GM23338 (cell line): ENCODE data around the gene RPL28. TPM values are rescaled to one million over a fixed set of nuclear protein-coding genes. Genes with fewer than 3 reads are reported as not detected.

ENCODE experiments used
- ATAC-seq: fragments of 200-7000 bp; cut with Tn5 transposase; 3 replicates; pipeline ENCODE4 v1.9.1; 2020
- DNase-seq: peaks from one replicate; pipeline ENCODE4 v3.0.0-alpha.2; 2015; ENCODE audit warnings: low spot score
- H2AFZ ChIP-seq: fragments of 200-600 bp; sonication (generic); 2 replicates; pipeline ENCODE4 v1.8.0; 2016; ENCODE audit warnings: antibody characterized with exemption, mild to moderate bottlenecking, moderate library complexity
- H3F3A ChIP-seq: fragments of 200-600 bp; sonication (generic); replicated peaks from 2 replicates; pipeline ENCODE4 v1.8.0; 2017; ENCODE audit warnings: antibody characterized with exemption, mixed run types, low read depth
- H3K27ac ChIP-seq: fragments of 200-600 bp; sonication (generic); 2 replicates; pipeline ENCODE4 v1.6.1; 2016; ENCODE audit warnings: low read depth
- H3K27me3 ChIP-seq: fragments of 200-600 bp; sonication (generic); 2 replicates; pipeline ENCODE4 v1.8.0; 2016; ENCODE audit warnings: mild to moderate bottlenecking, mixed run types, moderate library complexity; ENCODE audit not compliant: insufficient read depth
- H3K36me3 ChIP-seq: fragments of 200-600 bp; sonication (generic); 2 replicates; pipeline ENCODE4 v1.8.0; 2016; ENCODE audit warnings: mild to moderate bottlenecking; ENCODE audit not compliant: insufficient read depth
- H3K4me1 ChIP-seq: fragments of 200-600 bp; sonication (generic); 2 replicates; pipeline ENCODE4 v1.8.0; 2016; ENCODE audit warnings: mild to moderate bottlenecking, moderate library complexity; ENCODE audit not compliant: insufficient read depth
- H3K4me2 ChIP-seq: fragments of 200-600 bp; sonication (generic); 2 replicates; pipeline ENCODE4 v1.7.1; 2017; ENCODE audit warnings: mixed run types
- H3K4me3 ChIP-seq: fragments of 200-600 bp; sonication (generic); 2 replicates; pipeline ENCODE4 v1.6.1; 2016; ENCODE audit warnings: mixed run types
- H3K79me2 ChIP-seq: fragments of 200-600 bp; sonication (generic); replicated peaks from 2 replicates; pipeline ENCODE4 v1.8.0; 2017; ENCODE audit warnings: mild to moderate bottlenecking; ENCODE audit not compliant: insufficient read depth
- H3K9me2 ChIP-seq: fragments of 200-600 bp; sonication (generic); 2 replicates; pipeline ENCODE4 v1.8.0; 2017; ENCODE audit not compliant: insufficient read depth
- H4K20me1 ChIP-seq: fragments of 200-600 bp; sonication (generic); replicated peaks from 2 replicates; pipeline ENCODE4 v1.8.0; 2017; ENCODE audit warnings: mild to moderate bottlenecking; ENCODE audit not compliant: insufficient read depth
- H3K27ac Mint-ChIP-seq: 2 replicates; pipeline ENCODE4 v1.8.0; 2020; ENCODE audit warnings: inconsistent platforms, mild to moderate bottlenecking, moderate library complexity, mixed read lengths
- H3K27me3 Mint-ChIP-seq: 3 replicates; pipeline ENCODE4 v1.8.0; 2022; ENCODE audit warnings: low read depth, mild to moderate bottlenecking, moderate library complexity, mixed read lengths, inconsistent platforms; ENCODE audit not compliant: insufficient read depth, poor library complexity
- H3K36me3 Mint-ChIP-seq: 3 replicates; pipeline ENCODE4 v1.8.0; 2021; ENCODE audit warnings: low read depth, mild to moderate bottlenecking, inconsistent platforms, moderate library complexity, mixed read lengths
- H3K4me1 Mint-ChIP-seq: 3 replicates; pipeline ENCODE4 v1.8.0; 2020; ENCODE audit warnings: mild to moderate bottlenecking, inconsistent platforms, mixed read lengths
- H3K4me3 Mint-ChIP-seq: 3 replicates; pipeline ENCODE4 v1.8.0; 2021; ENCODE audit warnings: moderate library complexity, mild to moderate bottlenecking, inconsistent platforms, mixed read lengths
- H3K9me3 Mint-ChIP-seq: 3 replicates; pipeline ENCODE4 v1.8.0; 2020; ENCODE audit warnings: moderate library complexity, mild to moderate bottlenecking, inconsistent platforms, mixed read lengths
- CREB1 ChIP-seq: fragments of 250-450 bp; sonication (Bioruptor Pico); IDR thresholded peaks from 2 replicates; pipeline ENCODE4 v1.5.0; 2020; ENCODE audit warnings: low read depth, mild to moderate bottlenecking, moderate library complexity
- EZH2 ChIP-seq: fragments of 200-600 bp; sonication (generic); IDR thresholded peaks from one replicate; pipeline ENCODE4 v1.8.0; 2017; ENCODE audit warnings: antibody characterized with exemption, mild to moderate bottlenecking, low read depth; ENCODE audit not compliant: unreplicated experiment
- EZH2phosphoT487 ChIP-seq: fragments of 200-600 bp; sonication (generic); IDR thresholded peaks from one replicate; pipeline ENCODE4 v1.8.1; 2018; ENCODE audit warnings: antibody characterized with exemption; ENCODE audit not compliant: unreplicated experiment
- JUNB ChIP-seq: IDR thresholded peaks from one replicate; pipeline ENCODE4 v1.6.1; 2016; ENCODE audit warnings: antibody characterized with exemption; ENCODE audit not compliant: unreplicated experiment
- NANOG ChIP-seq: IDR thresholded peaks from 2 replicates; pipeline ENCODE4 v1.6.1; 2016; ENCODE audit warnings: antibody characterized with exemption, borderline replicate concordance
- ZNF114 ChIP-seq: fragments of 250-450 bp; sonication (Bioruptor Pico); IDR thresholded peaks from 2 replicates; pipeline ENCODE4 v1.5.0; 2020; ENCODE audit warnings: mild to moderate bottlenecking, moderate library complexity
- polyA plus RNA-seq: library from polyadenylated mRNA; unstranded; fragments of >200 nt; fragmentation: Nextera tagmentation; extraction: Ambion mirVana; gene quantifications from 2 replicates; pipeline ENCODE4 v1.2.1, GENCODE V29; 2016
- total RNA-seq: library from RNA; depleted of rRNA; stranded (reverse); fragments of >200 nt; shearing (Covaris generic); gene quantifications from 2 replicates; pipeline ENCODE4 v1.2.3, GENCODE V29; 2014
- TF ChIP-seq, protein P1 (sequence below), 2 experiments: fragments of 200-600 bp in 1 of 2; sonication (generic) in 1 of 2; conservative IDR thresholded peaks; 2 replicates each; pipeline versions ENCODE4 v1.5.1 to v1.6.1; 2016 to 2017; ENCODE audit warnings: antibody characterized with exemption in 2 of 2, low read depth in 2 of 2, mild to moderate bottlenecking in 2 of 2, moderate library complexity in 1 of 2
- TF ChIP-seq, protein P2 (sequence below): IDR thresholded peaks from one replicate; pipeline ENCODE4 v1.6.1; 2018; ENCODE audit warnings: antibody characterized with exemption; ENCODE audit not compliant: unreplicated experiment

RPL28 gene
- total and polyA plus RNA-seq, 2 experiments from 2014 or later: 737 to 1,528 TPM

DNA sequence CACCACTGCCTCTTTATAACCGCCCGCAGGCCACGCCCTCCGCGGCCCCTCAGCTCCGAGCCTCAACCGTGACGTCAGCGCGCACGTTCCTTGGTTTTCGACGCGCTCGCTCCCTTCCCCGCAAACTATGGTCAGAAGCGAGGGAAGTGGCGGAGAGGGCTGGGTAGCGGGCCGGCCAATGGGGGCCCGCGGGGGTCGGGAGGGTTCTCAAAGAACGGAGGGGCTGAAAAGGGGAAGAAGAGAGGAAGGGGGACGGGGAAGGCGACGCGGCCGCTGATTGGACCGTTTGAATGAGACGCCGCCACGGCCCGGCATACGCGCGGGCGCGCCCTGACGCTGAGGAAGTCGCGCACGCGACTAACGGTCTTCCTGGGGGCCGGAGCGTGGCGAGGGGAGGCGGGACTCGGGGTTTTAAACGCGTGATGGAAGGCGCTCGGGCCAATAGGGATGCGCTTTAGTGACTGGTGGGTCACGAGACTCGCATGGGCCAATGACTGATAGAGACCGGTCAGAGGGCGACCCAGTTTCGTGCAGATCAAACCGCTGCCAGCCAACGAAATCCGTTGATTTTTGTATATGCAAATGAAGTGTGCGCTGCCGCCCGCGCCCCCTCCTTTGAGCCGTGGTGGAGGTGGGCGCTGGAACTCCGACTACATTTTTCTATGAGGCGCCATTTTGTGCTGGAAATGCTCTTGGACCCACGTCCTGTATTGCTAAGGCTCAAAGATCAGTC lies 22.2 kb downstream of the RPL28 start:
- Histone ChIP-seq H2AFZ (no peak overlapping the region), H3K36me3 (peaks cover 34% of the 10 kb centered on the region), H3K9me2 (peaks cover 8% of the 10 kb centered on the region), H3K27ac (peak overlapping the region; percentile 97), H3K4me1 (peaks cover 19% of the 10 kb centered on the region), H3K4me2 (peak overlapping the region; percentile 93), H3K4me3 (peak overlapping the region; percentile 94), H3K79me2 (peaks cover 44% of the 10 kb centered on the region), H3F3A (peaks cover 38% of the 10 kb centered on the region), H3K27me3 (no peaks in the 10 kb centered on the region), H4K20me1 (peaks cover 42% of the 10 kb centered on the region)
- H3K36me3 Mint-ChIP-seq: peaks cover 65% of the 10 kb centered on the region
- H3K9me3 Mint-ChIP-seq: peaks cover 30% of the 10 kb centered on the region
- H3K27me3 Mint-ChIP-seq: peaks cover 23% of the 10 kb centered on the region
- H3K4me1 Mint-ChIP-seq: peaks cover 22% of the 10 kb centered on the region
- TF ChIP-seq, protein P1, sequence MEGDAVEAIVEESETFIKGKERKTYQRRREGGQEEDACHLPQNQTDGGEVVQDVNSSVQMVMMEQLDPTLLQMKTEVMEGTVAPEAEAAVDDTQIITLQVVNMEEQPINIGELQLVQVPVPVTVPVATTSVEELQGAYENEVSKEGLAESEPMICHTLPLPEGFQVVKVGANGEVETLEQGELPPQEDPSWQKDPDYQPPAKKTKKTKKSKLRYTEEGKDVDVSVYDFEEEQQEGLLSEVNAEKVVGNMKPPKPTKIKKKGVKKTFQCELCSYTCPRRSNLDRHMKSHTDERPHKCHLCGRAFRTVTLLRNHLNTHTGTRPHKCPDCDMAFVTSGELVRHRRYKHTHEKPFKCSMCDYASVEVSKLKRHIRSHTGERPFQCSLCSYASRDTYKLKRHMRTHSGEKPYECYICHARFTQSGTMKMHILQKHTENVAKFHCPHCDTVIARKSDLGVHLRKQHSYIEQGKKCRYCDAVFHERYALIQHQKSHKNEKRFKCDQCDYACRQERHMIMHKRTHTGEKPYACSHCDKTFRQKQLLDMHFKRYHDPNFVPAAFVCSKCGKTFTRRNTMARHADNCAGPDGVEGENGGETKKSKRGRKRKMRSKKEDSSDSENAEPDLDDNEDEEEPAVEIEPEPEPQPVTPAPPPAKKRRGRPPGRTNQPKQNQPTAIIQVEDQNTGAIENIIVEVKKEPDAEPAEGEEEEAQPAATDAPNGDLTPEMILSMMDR (conservative IDR thresholded peaks at IDR 0.05; ENCODE audit: low read depth in 2 of 2): no peak
- TF ChIP-seq CREB1: peak; percentile 95
- TF ChIP-seq JUNB: no peak
- ATAC-seq: peak; percentile 95
- DNase-seq: peak; percentile 99
- peak overlapping the region; percentile 98 for H3K27ac Mint-ChIP-seq
- H3K4me3 Mint-ChIP-seq: peak overlapping the region; percentile 91

DNA sequence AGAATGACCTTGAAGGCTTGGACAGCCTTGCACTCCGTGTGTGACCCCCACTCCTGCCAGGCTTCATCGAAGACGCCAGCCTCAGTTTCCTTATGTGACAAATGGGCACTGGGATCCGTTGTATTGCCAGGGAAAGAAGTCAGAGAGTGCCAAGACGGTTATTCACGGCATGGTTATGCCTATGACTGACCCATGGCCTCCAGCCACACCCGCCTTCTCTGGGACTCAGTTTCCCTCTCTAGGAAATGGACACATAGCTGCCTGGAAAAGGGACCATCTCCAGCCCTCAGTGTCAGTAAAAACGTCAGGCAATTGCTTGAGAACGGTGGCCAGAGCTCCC lies 22.8 kb downstream of the RPL28 start:
- peak overlapping the region; percentile 36; the same call in 1 of the 2 replicates for H3K4me3 ChIP-seq
- peak overlapping the region; percentile 98 for H3K27ac Mint-ChIP-seq
- no peak for DNase-seq
- peak overlapping the region; percentile 89; the same call in 1 of the 2 replicates for H3K27ac ChIP-seq
- peaks cover 18% of the 10 kb centered on the region for H3K4me1 Mint-ChIP-seq
- peaks cover 30% of the 10 kb centered on the region for H3K9me3 Mint-ChIP-seq
- H3K4me3 Mint-ChIP-seq: peak overlapping the region; percentile 91
- H3K27me3 ChIP-seq: no peaks in the 10 kb centered on the region
- peaks cover 23% of the 10 kb centered on the region for H3K27me3 Mint-ChIP-seq
- ATAC-seq: no peak
- H2AFZ ChIP-seq: no peak overlapping the region
- H3K36me3 Mint-ChIP-seq: peaks cover 60% of the 10 kb centered on the region
- H3K79me2 ChIP-seq: peaks cover 39% of the 10 kb centered on the region
- peaks cover 14% of the 10 kb centered on the region for H3K4me1 ChIP-seq
- H3K4me2 ChIP-seq: peak overlapping the region; percentile 61; the same call in 1 of the 2 replicates
- peaks cover 33% of the 10 kb centered on the region for H3F3A ChIP-seq
- peaks cover 37% of the 10 kb centered on the region for H4K20me1 ChIP-seq
- H3K36me3 ChIP-seq: peaks cover 29% of the 10 kb centered on the region
- peaks cover 8% of the 10 kb centered on the region for H3K9me2 ChIP-seq
- no peak for TF ChIP-seq EZH2
- no peak for TF ChIP-seq ZNF114 (CRISPR knock-in tag)
- TF ChIP-seq, protein P2, sequence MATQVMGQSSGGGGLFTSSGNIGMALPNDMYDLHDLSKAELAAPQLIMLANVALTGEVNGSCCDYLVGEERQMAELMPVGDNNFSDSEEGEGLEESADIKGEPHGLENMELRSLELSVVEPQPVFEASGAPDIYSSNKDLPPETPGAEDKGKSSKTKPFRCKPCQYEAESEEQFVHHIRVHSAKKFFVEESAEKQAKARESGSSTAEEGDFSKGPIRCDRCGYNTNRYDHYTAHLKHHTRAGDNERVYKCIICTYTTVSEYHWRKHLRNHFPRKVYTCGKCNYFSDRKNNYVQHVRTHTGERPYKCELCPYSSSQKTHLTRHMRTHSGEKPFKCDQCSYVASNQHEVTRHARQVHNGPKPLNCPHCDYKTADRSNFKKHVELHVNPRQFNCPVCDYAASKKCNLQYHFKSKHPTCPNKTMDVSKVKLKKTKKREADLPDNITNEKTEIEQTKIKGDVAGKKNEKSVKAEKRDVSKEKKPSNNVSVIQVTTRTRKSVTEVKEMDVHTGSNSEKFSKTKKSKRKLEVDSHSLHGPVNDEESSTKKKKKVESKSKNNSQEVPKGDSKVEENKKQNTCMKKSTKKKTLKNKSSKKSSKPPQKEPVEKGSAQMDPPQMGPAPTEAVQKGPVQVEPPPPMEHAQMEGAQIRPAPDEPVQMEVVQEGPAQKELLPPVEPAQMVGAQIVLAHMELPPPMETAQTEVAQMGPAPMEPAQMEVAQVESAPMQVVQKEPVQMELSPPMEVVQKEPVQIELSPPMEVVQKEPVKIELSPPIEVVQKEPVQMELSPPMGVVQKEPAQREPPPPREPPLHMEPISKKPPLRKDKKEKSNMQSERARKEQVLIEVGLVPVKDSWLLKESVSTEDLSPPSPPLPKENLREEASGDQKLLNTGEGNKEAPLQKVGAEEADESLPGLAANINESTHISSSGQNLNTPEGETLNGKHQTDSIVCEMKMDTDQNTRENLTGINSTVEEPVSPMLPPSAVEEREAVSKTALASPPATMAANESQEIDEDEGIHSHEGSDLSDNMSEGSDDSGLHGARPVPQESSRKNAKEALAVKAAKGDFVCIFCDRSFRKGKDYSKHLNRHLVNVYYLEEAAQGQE: no peak
- no peak for TF ChIP-seq EZH2phosphoT487
- TF ChIP-seq, protein P1 (conservative IDR thresholded peaks at IDR 0.05; ENCODE audit: low read depth in 2 of 2): no peak
- TF ChIP-seq NANOG: no peak
